ENCODE measurements around the gene ITPRIPL1.

DNA sequence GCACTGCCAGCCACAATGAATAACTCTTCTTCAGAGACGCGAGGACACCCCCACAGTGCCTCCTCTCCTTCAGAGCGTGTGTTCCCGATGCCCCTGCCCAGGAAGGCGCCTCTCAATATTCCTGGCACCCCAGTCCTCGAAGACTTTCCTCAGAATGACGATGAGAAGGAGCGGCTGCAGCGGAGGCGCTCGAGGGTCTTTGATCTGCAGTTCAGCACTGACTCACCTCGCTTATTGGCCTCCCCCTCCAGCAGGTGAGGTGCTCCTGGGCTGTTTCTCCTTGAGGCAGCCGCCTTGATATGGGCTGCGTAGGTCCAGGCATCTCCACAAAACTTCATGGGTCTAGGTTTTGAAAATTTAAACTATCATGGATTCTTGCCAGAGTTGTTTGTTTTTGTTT lies 16.5 kb downstream of the ITPRIPL1 start:
- TF ChIP-seq POLR2AphosphoS5 (IDR thresholded peaks at IDR 0.05; ENCODE audit: low read depth, low read length): no peak
- no peak for TF ChIP-seq POLR2A (IDR thresholded peaks at IDR 0.05; ENCODE audit: low read depth, low read length)
- no peak for TF ChIP-seq TAF1 (IDR thresholded peaks at IDR 0.05; ENCODE audit: borderline replicate concordance, low read depth, low read length)
